Measurements from ENCODE around the gene PIP5KL1.

The PIP5KL1 gene

DNA sequence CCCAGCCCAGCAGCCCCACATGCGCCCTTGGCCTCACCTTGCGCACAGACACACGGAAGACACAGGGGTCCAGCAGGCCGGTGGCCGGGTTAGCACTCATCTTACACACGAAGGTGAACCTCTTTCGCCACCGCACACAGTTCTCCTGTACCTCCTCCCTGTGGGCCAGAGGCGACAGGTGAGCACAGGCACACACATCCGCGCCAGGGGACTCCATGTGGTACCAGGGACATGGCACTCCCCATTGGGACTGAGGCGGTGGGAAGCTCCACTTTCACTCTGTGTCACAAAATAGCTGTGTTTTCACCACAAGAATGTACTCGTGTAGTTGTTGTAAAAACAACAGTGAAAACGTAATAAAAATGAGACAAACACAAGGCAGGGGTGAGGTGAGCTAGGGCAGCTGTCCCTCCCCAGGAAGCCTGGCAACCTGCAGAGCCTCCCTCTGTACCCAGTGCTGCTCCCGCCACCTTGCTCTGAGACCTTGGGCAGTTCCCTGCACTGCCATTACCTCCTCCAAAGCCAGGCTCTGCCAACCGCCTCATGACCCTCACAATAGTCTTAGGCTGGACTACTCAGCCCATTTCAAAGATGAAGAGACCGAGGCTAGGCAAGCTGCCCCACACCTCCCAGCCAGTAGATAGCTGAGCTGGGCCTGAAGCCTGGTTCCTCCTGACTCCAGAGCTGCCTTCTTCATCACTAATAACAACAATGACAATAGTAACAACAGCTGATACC lies 23.4 kb upstream of the PIP5KL1 start:
- TF ChIP-seq NFIC (IDR thresholded peaks at IDR 0.05) (no peak), FOXM1 (IDR thresholded peaks at IDR 0.05; ENCODE audit: borderline replicate concordance, low read depth) (no peak), RAD21 (IDR thresholded peaks at IDR 0.05; ENCODE audit: low read depth) (no peak)

DNA sequence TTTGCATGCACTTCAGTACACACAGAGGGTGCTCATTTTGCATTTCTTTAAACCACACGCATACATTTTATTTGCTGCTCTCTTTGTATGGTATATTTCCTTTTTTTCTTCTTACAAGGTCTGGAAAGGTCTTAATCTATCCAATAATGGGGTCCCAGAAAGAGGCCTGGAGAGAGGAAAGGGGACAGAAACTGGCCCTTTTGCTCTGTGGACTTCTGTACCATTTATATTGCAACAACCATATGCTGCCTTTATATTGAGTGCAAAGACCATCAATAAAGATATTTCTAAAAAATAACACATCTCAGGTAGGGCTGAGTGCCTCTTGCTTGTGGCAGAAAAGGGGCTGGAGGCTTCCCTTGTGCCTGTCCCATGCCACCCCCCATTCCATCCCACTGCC lies 22.6 kb upstream of the PIP5KL1 start:
- TF ChIP-seq, protein P1, sequence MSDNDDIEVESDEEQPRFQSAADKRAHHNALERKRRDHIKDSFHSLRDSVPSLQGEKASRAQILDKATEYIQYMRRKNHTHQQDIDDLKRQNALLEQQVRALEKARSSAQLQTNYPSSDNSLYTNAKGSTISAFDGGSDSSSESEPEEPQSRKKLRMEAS (IDR thresholded peaks at IDR 0.05) = no peak

DNA sequence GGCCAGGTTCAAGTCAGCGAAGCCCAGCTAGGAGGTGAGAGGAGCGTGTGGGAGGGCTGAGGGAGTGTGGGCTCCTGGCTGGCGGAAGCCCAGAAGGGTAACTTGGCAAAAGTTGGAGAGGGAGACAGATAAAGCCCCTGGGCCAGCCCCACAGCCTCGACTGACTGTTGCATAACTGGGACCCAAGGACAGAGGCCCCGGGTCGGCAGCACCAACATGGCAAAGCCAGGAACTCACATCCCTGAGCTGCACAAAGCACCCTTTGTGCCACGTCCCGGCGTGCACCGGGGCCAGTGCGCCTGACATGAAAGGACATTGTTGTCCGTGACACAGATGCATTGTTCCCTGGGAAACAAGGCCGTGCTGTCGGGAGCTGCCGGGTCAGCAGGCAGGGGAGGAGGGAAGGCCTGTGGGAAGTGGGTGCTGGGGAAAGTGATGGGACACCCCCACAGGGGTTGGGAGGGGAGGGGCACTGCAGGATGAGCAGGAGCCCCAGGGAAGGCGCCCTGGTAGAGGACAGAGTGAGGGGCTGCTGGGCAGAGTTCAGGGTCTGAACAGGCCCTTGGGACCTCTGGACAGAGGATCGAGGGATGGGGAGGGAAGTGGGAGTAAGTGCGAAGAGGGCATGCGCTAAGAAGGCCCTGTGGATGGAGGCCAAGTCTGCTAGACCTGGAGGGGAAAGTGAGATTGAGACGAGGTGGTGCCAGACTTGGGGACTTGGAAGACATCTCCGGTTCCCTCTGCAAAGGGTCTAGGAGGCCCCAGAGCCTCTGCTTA lies 20.1 kb upstream of the PIP5KL1 start:
- TF ChIP-seq EGR1 (IDR thresholded peaks at IDR 0.05) = no peak
- TF ChIP-seq, protein P2, sequence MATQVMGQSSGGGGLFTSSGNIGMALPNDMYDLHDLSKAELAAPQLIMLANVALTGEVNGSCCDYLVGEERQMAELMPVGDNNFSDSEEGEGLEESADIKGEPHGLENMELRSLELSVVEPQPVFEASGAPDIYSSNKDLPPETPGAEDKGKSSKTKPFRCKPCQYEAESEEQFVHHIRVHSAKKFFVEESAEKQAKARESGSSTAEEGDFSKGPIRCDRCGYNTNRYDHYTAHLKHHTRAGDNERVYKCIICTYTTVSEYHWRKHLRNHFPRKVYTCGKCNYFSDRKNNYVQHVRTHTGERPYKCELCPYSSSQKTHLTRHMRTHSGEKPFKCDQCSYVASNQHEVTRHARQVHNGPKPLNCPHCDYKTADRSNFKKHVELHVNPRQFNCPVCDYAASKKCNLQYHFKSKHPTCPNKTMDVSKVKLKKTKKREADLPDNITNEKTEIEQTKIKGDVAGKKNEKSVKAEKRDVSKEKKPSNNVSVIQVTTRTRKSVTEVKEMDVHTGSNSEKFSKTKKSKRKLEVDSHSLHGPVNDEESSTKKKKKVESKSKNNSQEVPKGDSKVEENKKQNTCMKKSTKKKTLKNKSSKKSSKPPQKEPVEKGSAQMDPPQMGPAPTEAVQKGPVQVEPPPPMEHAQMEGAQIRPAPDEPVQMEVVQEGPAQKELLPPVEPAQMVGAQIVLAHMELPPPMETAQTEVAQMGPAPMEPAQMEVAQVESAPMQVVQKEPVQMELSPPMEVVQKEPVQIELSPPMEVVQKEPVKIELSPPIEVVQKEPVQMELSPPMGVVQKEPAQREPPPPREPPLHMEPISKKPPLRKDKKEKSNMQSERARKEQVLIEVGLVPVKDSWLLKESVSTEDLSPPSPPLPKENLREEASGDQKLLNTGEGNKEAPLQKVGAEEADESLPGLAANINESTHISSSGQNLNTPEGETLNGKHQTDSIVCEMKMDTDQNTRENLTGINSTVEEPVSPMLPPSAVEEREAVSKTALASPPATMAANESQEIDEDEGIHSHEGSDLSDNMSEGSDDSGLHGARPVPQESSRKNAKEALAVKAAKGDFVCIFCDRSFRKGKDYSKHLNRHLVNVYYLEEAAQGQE (IDR thresholded peaks at IDR 0.05; ENCODE audit: low read depth) = no peak
- no peak for TF ChIP-seq TEAD4 (IDR thresholded peaks at IDR 0.05)
- TF ChIP-seq CEBPB (IDR thresholded peaks at IDR 0.05) = no peak

DNA sequence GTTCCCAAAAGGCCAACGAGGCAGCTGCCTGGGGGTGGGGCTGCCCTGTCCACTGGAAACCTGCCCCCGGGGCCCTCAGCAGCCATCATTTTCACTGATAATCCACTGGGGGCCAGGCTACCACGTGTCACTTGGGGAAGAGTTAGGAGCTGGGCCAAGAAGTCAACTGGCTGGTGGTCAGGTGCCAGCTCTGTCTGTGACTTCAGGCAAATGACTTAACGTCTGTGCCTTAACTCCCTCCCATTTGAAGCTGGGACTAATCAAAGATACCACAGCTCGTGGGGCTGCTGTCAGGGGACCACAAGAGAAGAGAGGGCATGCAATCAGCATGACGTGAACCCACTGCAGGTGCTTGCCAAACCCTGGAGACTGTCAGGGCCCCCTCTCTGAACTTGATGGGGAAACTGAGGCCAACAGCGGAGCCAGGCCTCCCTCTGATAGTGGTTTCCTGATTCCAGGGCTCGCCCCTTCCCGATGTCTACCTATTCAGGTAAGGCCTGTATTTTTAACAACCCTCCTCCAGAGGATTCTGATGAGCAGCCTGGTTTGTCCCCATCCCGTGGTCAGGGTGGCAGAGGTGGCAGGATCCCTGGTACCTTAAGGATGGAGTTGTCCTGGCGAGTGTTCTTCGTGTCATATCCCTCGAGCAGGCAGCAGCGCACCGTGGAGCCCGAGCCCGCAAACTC lies 19.4 kb upstream of the PIP5KL1 start:
- TF ChIP-seq EP300 (IDR thresholded peaks at IDR 0.05; ENCODE audit: borderline replicate concordance) (no peak), EGR1 (IDR thresholded peaks at IDR 0.05) (no peak), CREB1 (IDR thresholded peaks at IDR 0.05; ENCODE audit: low read depth) (no peak), RAD21 (IDR thresholded peaks at IDR 0.05; ENCODE audit: low read depth) (no peak), FOXM1 (IDR thresholded peaks at IDR 0.05; ENCODE audit: borderline replicate concordance, low read depth) (no peak)
- TF ChIP-seq, protein P1 (IDR thresholded peaks at IDR 0.05) = no peak

DNA sequence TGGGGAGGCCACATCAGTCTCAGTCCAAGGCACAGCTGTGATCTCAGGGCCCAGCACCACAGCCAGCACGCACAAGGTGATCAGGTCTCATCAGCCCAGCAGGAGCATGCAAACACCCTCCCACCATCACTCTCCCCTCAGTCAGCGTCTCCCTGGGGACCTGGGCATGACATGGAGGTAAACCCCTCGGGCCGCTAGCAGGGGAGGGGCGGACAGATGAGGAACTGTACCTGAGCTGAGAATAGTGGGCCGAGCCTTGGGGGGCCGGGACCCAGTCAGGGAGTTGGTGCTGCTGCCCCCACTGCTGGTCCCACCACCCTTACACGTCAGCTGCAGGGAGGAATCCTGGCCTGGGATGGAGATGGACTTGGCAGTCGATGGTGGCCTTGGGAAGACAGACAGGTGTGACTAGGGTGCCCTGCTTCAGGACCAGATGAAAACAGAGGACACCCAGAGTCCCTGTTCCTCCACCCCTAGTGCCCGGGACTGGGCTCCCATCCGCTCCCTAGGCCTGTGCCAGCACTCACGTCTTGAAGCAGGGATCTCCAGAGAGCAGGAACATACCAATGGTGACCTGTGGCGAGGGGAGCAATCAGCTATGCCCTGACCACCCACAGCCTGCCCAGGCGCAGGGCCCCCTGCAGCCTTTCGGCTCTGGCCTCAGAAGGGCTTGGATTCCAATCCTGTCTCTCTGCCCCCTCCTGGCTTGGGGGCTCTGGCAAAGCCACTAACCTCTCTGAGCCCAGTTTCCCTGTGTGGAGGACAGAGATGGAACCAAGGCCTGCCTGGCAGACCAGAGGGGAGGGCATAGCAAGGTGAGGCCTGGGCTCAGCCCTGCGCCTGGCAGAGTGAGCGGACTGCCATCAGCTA lies 17.5 kb upstream of the PIP5KL1 start:
- TF ChIP-seq ZBTB7A (IDR thresholded peaks at IDR 0.05; ENCODE audit: low read depth) = no peak
- no peak for TF ChIP-seq FOXM1 (IDR thresholded peaks at IDR 0.05; ENCODE audit: borderline replicate concordance, low read depth)
- TF ChIP-seq, protein P1 (IDR thresholded peaks at IDR 0.05) = no peak
- TF ChIP-seq EGR1 (IDR thresholded peaks at IDR 0.05) = no peak
- TF ChIP-seq RAD21 (IDR thresholded peaks at IDR 0.05; ENCODE audit: low read depth) = no peak
- TF ChIP-seq, protein P3, sequence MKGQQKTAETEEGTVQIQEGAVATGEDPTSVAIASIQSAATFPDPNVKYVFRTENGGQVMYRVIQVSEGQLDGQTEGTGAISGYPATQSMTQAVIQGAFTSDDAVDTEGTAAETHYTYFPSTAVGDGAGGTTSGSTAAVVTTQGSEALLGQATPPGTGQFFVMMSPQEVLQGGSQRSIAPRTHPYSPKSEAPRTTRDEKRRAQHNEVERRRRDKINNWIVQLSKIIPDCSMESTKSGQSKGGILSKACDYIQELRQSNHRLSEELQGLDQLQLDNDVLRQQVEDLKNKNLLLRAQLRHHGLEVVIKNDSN (IDR thresholded peaks at IDR 0.05) = no peak
- TF ChIP-seq, protein P2 (IDR thresholded peaks at IDR 0.05; ENCODE audit: low read depth) = no peak
- no peak for TF ChIP-seq CREB1 (IDR thresholded peaks at IDR 0.05; ENCODE audit: low read depth)
- TF ChIP-seq TCF12 (IDR thresholded peaks at IDR 0.05; ENCODE audit: low read depth) = no peak
- no peak for TF ChIP-seq TEAD4 (IDR thresholded peaks at IDR 0.05)
- no peak for TF ChIP-seq YY1 (IDR thresholded peaks at IDR 0.05; ENCODE audit: low read depth)

DNA sequence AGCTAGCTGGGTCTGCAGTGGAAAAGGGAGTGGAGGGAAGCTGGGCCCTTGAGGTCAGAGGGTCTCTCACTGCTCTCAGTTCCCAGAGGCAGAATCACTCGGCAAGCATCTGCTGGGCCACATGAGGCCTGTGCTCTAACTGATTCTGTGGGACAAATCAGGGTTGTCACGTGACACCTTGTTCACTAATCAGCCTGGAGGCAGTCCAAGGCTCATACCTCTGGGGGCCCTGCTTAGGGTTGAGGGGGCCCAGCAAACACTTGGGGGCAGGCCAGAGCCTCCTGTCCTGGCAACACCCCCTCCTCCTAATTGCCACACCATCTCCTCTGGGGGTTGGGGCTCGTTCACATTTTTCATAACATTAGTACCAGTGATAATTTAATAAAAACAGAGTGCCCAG lies 16.2 kb upstream of the PIP5KL1 start:
- TF ChIP-seq, protein P3 (IDR thresholded peaks at IDR 0.05) = peak; percentile 58
- TF ChIP-seq, protein P2 (IDR thresholded peaks at IDR 0.05; ENCODE audit: low read depth) = no peak
